Measurements from ENCODE around the gene PLA2G2E. TPM values are rescaled to one million over a fixed set of nuclear protein-coding genes. Genes with fewer than 3 reads are reported as not detected.

PLA2G2E gene, protein sequence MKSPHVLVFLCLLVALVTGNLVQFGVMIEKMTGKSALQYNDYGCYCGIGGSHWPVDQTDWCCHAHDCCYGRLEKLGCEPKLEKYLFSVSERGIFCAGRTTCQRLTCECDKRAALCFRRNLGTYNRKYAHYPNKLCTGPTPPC
- not detected for total RNA-seq
- long read RNA-seq = 0 reads

DNA sequence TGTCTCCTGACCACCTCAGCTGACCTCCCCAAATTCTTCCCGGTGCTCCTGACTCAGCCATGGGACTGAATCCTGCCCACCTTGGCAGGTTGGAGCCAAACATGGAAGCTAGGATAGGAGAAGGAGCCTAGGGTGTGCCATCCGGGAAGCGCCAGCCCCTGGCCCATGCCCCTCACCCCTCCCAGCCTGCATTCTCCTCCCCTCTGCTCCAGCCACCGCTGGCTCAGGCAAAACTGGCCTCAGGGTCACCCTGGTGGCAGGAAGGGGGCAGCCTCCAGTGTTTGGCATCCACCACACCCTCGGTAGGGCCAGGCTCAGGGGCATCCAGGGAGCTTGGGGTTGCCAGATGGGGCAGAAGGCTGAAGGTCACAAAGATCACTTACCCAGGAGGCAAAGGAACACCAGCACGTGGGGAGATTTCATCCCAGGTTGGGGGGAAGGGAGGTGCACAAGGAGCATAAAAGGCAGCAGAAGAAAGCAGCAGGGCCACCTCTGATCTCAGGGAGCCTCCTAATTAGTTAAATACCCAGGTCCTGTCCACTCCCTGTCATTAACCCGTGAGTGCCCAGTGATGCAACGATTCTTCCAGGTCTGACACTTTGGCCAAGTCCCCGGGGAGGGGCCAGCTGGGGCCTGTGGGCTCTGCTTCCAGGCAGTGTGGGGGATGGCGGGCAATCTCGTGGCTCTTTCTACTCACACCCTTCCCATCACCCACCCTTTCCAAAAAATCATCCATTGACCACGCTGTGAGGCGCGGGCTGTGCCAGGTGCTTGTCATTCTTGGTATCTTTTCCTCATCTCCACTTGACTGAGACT, at the start of gene PLA2G2E:
Gene PLA2G2E (minus strand): TSS at position 481 of the 816 bp plus-strand sequence. CDS start 58 bp downstream, at position 423.
- Histone ChIP-seq H3K4me3 (no peak within 1 kb of the TSS), H3K27ac (no peak within 1 kb of the TSS), H3K27me3 (no peaks in the 10 kb centered on the region), H3K9me3 (no peaks in the 10 kb centered on the region), H3K36me3 (no peaks in the 10 kb centered on the region), H3K4me1 (no peaks in the 10 kb centered on the region)
- TF ChIP-seq, protein P1, sequence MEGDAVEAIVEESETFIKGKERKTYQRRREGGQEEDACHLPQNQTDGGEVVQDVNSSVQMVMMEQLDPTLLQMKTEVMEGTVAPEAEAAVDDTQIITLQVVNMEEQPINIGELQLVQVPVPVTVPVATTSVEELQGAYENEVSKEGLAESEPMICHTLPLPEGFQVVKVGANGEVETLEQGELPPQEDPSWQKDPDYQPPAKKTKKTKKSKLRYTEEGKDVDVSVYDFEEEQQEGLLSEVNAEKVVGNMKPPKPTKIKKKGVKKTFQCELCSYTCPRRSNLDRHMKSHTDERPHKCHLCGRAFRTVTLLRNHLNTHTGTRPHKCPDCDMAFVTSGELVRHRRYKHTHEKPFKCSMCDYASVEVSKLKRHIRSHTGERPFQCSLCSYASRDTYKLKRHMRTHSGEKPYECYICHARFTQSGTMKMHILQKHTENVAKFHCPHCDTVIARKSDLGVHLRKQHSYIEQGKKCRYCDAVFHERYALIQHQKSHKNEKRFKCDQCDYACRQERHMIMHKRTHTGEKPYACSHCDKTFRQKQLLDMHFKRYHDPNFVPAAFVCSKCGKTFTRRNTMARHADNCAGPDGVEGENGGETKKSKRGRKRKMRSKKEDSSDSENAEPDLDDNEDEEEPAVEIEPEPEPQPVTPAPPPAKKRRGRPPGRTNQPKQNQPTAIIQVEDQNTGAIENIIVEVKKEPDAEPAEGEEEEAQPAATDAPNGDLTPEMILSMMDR (IDR thresholded peaks at IDR 0.05) = no peak
- TF ChIP-seq POLR2A (IDR thresholded peaks at IDR 0.05) = no peak
- DNase-seq (no peak), ATAC-seq (peak in 1 of 4 donors; percentile 15)
- WGBS (ENCODE audit: insufficient coverage, low coverage, low lambda C conversion rate, missing lambda C conversion rate) = 29% methylated on average over 5 of the region's 14 CpGs
- intact Hi-C loops (cut with DNase I) = loop anchor here in 1 of 2 donors (10.0 kb wide), 1 partner anchor 221 kb away; no protein-coding TSS in a partner anchor

DNA sequence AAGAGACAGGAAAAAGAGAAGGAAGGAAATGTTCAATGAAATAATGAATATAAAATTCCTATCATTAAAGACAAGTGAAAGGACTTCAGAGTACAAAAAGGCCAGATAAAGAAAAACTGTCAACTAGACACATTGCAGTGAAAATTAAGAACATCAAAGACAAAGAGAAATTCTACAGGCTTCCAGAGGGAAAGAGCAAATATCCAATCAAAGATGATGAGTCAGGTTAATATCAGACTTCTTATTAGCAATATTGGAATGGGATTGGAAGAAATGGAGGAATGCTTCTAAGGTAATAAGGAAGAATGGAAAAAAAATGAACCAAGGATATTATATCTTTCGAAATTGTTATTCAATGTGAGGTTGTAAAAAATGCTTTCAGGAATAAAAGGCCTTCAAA, 48.2 kb upstream of the PLA2G2E start:
- H3K36me3 ChIP-seq = no peaks in the 10 kb centered on the region
- H3K9me3 ChIP-seq = no peaks in the 10 kb centered on the region
- no peak overlapping the region for H3K4me3 ChIP-seq
- 76% methylated on average over 1 of the region's 1 CpG for WGBS (ENCODE audit: insufficient coverage, low coverage, low lambda C conversion rate, missing lambda C conversion rate)
- H3K27ac ChIP-seq = no peak overlapping the region
- no peak for ATAC-seq
- no peak for DNase-seq
- no peak for TF ChIP-seq POLR2A (IDR thresholded peaks at IDR 0.05)
- TF ChIP-seq, protein P1 (IDR thresholded peaks at IDR 0.05) = no peak
- intact Hi-C loops (cut with DNase I) = loop anchor here in 1 of 2 donors (10.0 kb wide), 1 partner anchor 193 kb away; no protein-coding TSS in a partner anchor
- no peaks in the 10 kb centered on the region for H3K27me3 ChIP-seq
- H3K4me1 ChIP-seq = peaks cover 0 to 15% (median 3%) of the 10 kb centered on the region in 4 donors

DNA sequence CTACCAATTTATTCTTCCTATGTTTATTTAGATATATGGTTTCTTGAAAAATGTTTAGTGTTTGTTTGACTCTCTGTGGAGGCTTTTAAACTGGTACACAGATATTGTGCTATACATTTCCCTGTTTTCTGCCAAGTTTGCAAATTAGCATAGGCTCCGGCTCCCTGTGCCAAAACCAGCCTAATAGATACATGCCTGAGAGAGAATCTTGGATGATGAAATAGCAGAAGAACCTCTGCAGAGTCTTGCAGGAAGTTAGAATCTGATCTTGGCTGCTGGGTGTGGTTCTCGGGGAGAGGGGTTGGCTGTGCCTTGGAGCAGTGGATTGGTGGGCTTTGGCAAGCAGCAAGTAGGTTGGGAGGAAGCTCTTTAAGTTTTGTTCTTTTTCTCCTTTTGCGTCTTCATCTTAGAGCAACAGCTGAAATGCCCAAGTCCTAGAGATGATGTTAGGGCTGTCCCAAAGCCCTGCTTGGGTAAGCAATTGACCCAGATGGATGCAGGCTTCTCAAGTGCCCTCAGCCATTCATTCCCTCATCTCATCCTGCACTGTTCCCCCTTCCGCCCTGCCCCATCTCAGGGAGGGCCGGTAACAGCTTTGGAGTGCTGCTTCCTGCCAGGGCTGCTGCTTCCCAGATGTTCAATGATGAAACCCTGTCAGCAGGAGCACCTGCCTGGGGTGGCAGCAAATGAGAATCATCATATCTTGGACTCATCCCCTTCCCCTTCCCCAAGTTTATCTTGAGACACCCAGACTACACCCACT, 46.7 kb upstream of the PLA2G2E start:
- Histone ChIP-seq H3K27me3 (no peaks in the 10 kb centered on the region), H3K4me1 (peaks cover 0 to 2% (median 0%) of the 10 kb centered on the region in 4 donors), H3K4me3 (no peak overlapping the region), H3K9me3 (no peaks in the 10 kb centered on the region), H3K27ac (no peak overlapping the region), H3K36me3 (no peaks in the 10 kb centered on the region)
- 35% methylated on average over 3 of the region's 5 CpGs for WGBS (ENCODE audit: insufficient coverage, low coverage, low lambda C conversion rate, missing lambda C conversion rate)
- DNase-seq (no peak), ATAC-seq (no peak)
- intact Hi-C loops (cut with DNase I) = loop anchor here in 1 of 2 donors (10.0 kb wide), 1 partner anchor 195 kb away; no protein-coding TSS in a partner anchor
- TF ChIP-seq, protein P1 (IDR thresholded peaks at IDR 0.05) = no peak
- no peak for TF ChIP-seq POLR2A (IDR thresholded peaks at IDR 0.05)

DNA sequence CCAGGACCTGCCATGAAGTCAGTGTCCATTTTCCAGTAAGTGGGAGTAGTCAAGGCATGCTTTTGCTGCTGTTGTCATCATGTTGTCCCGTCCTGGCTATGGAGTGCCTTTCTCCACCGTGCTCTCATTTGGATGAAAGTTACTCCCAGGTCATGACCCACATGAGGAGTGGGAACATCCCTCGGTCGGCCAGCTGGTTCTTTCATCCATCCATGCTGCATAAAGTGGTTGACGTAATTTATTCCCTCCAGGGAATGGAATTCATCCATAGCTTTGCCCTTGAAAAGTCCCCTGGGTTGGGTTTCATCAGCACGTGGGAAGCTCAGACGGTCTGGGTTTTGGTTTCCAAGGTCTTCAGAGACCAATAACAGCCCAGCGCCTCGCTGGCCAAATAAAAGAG, 44.4 kb upstream of the PLA2G2E start:
- Histone ChIP-seq H3K27ac (no peak overlapping the region), H3K9me3 (no peaks in the 10 kb centered on the region), H3K27me3 (no peaks in the 10 kb centered on the region), H3K4me3 (no peak overlapping the region), H3K36me3 (no peaks in the 10 kb centered on the region), H3K4me1 (no peaks in the 10 kb centered on the region)
- no peak for TF ChIP-seq POLR2A (IDR thresholded peaks at IDR 0.05)
- TF ChIP-seq, protein P1 (IDR thresholded peaks at IDR 0.05) = no peak
- intact Hi-C loops (cut with DNase I) = no loop called here
- no peak for DNase-seq
- WGBS (ENCODE audit: insufficient coverage, low coverage, low lambda C conversion rate, missing lambda C conversion rate) = 60% methylated on average over 7 of the region's 9 CpGs
- ATAC-seq = no peak
